HG02610 (cell line): ENCODE measurements around the gene NSD2.
"Not testable (repeated sequence)": the region's sequence is repeated elsewhere in the genome, so short reads cannot be mapped to it uniquely, and the experiment has no call there.

ENCODE experiments used
- ATAC-seq: cut with Tn5 transposase; IDR thresholded peaks from one replicate; pipeline ENCODE4 v1.9.1; 2021; ENCODE audit warnings: mild to moderate bottlenecking, moderate library complexity; ENCODE audit not compliant: unreplicated experiment

NSD2 gene

GRCh38 chr4:1841887-1842210, 29.3 kb upstream of the NSD2 start:
- ATAC-seq = no peak

- no peak for ATAC-seq
These were observed 28.8 kb upstream of the NSD2 start for GRCh38 chr4:1842339-1842895.

GRCh38 chr4:1842993-1843448, 28.2 kb upstream of the NSD2 start:
- no peak for ATAC-seq

- no peak for ATAC-seq
These were observed 27.3 kb upstream of the NSD2 start for GRCh38 chr4:1843852-1844251.

- ATAC-seq = not testable (repeated sequence)
These were observed 26.6 kb upstream of the NSD2 start for GRCh38 chr4:1844618-1845017.

- ATAC-seq = peak; percentile 48
These were observed 24.6 kb upstream of the NSD2 start for GRCh38 chr4:1846580-1846979.

GRCh38 chr4:1850276-1850675, 20.9 kb upstream of the NSD2 start:
- ATAC-seq = no peak

- ATAC-seq = no peak
These were observed 20.0 kb upstream of the NSD2 start for GRCh38 chr4:1851160-1851559.

GRCh38 chr4:1851575-1852410, 19.4 kb upstream of the NSD2 start:
- no peak for ATAC-seq

- no peak for ATAC-seq
These were observed 18.1 kb upstream of the NSD2 start for GRCh38 chr4:1852904-1853623.

- ATAC-seq = no peak
These were observed 16.4 kb upstream of the NSD2 start for GRCh38 chr4:1854752-1855151.

GRCh38 chr4:1855333-1856070, 15.7 kb upstream of the NSD2 start:
- ATAC-seq = peak; percentile 18

GRCh38 chr4:1856071-1856942, 14.9 kb upstream of the NSD2 start, which contains the start of gene LETM1:
Gene LETM1, minus strand, starts transcription at chr4:1856156. Its CDS starts 206 bp downstream, at chr4:1855950.
- peak; percentile 83 for ATAC-seq

- no peak for ATAC-seq
These were observed 14.1 kb upstream of the NSD2 start for GRCh38 chr4:1856943-1857699.

GRCh38 chr4:1857931-1858330, 13.3 kb upstream of the NSD2 start:
- ATAC-seq = no peak

- no peak for ATAC-seq
These were observed 11.8 kb upstream of the NSD2 start for GRCh38 chr4:1859389-1859753.

GRCh38 chr4:1862055-1862911, 8.9 kb upstream of the NSD2 start:
- ATAC-seq = no peak

GRCh38 chr4:1862961-1863296, 8.3 kb upstream of the NSD2 start:
- no peak for ATAC-seq
